ENCODE measurements around the gene CAMTA1. TPM values are rescaled to one million over a fixed set of nuclear protein-coding genes. Genes with fewer than 3 reads are reported as not detected.

CAMTA1 gene
- total RNA-seq, 1 donor from 2014 or later = 47.9 TPM

- H3K4me3 ChIP-seq = no peak overlapping the region
- no peaks in the 10 kb centered on the region for H3K27me3 ChIP-seq (ENCODE audit: low read depth)
- no peaks in the 10 kb centered on the region for H3K9me3 ChIP-seq
- H3K4me1 ChIP-seq = no peaks in the 10 kb centered on the region
- ATAC-seq (no peak), DNase-seq (no peak)
- no peaks in the 10 kb centered on the region for H3K36me3 ChIP-seq
- no peak overlapping the region for H3K27ac ChIP-seq
- TF ChIP-seq CTCF (IDR thresholded peaks at IDR 0.05) = no peak
- intact Hi-C loops (cut with DNase I) = no loop called here
Observed at GRCh38 chr1:7438396-7438785, 653.1 kb downstream of the CAMTA1 start.

GRCh38 chr1:7438921-7439655 is 653.8 kb downstream of the CAMTA1 start:
- DNase-seq = no peak
- Histone ChIP-seq H3K4me3 (no peak overlapping the region), H3K36me3 (no peaks in the 10 kb centered on the region), H3K27ac (no peak overlapping the region), H3K9me3 (no peaks in the 10 kb centered on the region), H3K4me1 (no peaks in the 10 kb centered on the region), H3K27me3 (ENCODE audit: low read depth) (no peaks in the 10 kb centered on the region)
- ATAC-seq = no peak
- intact Hi-C loops (cut with DNase I) = no loop called here
- TF ChIP-seq CTCF (IDR thresholded peaks at IDR 0.05) = no peak

GRCh38 chr1:7440154-7440553 is 654.9 kb downstream of the CAMTA1 start:
- DNase-seq = no peak
- no peaks in the 10 kb centered on the region for H3K36me3 ChIP-seq
- intact Hi-C loops (cut with DNase I) = no loop called here
- ATAC-seq = no peak
- H3K27me3 ChIP-seq (ENCODE audit: low read depth) = no peaks in the 10 kb centered on the region
- H3K4me1 ChIP-seq = no peaks in the 10 kb centered on the region
- no peak for TF ChIP-seq CTCF (IDR thresholded peaks at IDR 0.05)
- H3K27ac ChIP-seq = no peak overlapping the region
- H3K9me3 ChIP-seq = no peaks in the 10 kb centered on the region
- H3K4me3 ChIP-seq = no peak overlapping the region

GRCh38 chr1:7441143-7441841 is 656.0 kb downstream of the CAMTA1 start:
- intact Hi-C loops (cut with DNase I) = no loop called here
- Histone ChIP-seq H3K36me3 (no peaks in the 10 kb centered on the region), H3K9me3 (no peaks in the 10 kb centered on the region), H3K27me3 (ENCODE audit: low read depth) (no peaks in the 10 kb centered on the region), H3K4me3 (no peak overlapping the region), H3K4me1 (no peaks in the 10 kb centered on the region), H3K27ac (no peak overlapping the region)
- DNase-seq (no peak), ATAC-seq (no peak)
- no peak for TF ChIP-seq CTCF (IDR thresholded peaks at IDR 0.05)

GRCh38 chr1:7442036-7442435 is 656.8 kb downstream of the CAMTA1 start:
- Histone ChIP-seq H3K4me3 (no peak overlapping the region), H3K27ac (no peak overlapping the region), H3K4me1 (no peaks in the 10 kb centered on the region), H3K27me3 (ENCODE audit: low read depth) (no peaks in the 10 kb centered on the region), H3K36me3 (no peaks in the 10 kb centered on the region), H3K9me3 (no peaks in the 10 kb centered on the region)
- DNase-seq (no peak), ATAC-seq (no peak)
- no peak for TF ChIP-seq CTCF (IDR thresholded peaks at IDR 0.05)
- intact Hi-C loops (cut with DNase I) = no loop called here

Measured in lower lobe of right lung (tissue), 2 donors.